Activated CD8-positive, alpha-beta memory T cell treated with anti-CD3 and anti-CD28 coated beads, Interleukin-2, amount 50 U/mL, for 48 hours (primary cell): ENCODE measurements around the gene HMGB4.

ENCODE experiments used
- DNase-seq: peaks from one replicate; pipeline ENCODE4 v3.0.0-alpha.2; 2020

The HMGB4 gene

GRCh38 chr1:33899746-33900145, 35.9 kb downstream of the HMGB4 start:
- DNase-seq, result no peak

- no peak for DNase-seq
These were observed 38.8 kb downstream of the HMGB4 start for GRCh38 chr1:33902486-33903209.

- no peak for DNase-seq
These were observed 39.3 kb downstream of the HMGB4 start for GRCh38 chr1:33903210-33903589.

GRCh38 chr1:33905241-33905640, 41.4 kb downstream of the HMGB4 start:
- DNase-seq, result no peak

GRCh38 chr1:33906156-33906555, 42.3 kb downstream of the HMGB4 start:
- DNase-seq, result no peak

GRCh38 chr1:33908324-33908956, 44.6 kb downstream of the HMGB4 start:
- DNase-seq, result no peak
